H1 (cell line): ENCODE data around the gene PANX1. TPM values are rescaled to one million over a fixed set of nuclear protein-coding genes. Genes with fewer than 3 reads are reported as not detected.

Experiments
- BRCA1 ChIP-seq: IDR thresholded peaks from 2 replicates; pipeline ENCODE4 v1.6.1; 2012; ENCODE audit warnings: low read depth, low read length, improper control_type of control experiment
- CHD1 ChIP-seq: IDR thresholded peaks from 2 replicates; pipeline ENCODE4 v1.6.1; 2012; ENCODE audit warnings: low read depth, low read length, improper control_type of control experiment
- E2F6 ChIP-seq: IDR thresholded peaks from 2 replicates; pipeline ENCODE4 v1.6.1; 2012; ENCODE audit warnings: inconsistent platforms
- MAFK ChIP-seq: IDR thresholded peaks from 2 replicates; pipeline ENCODE4 v1.6.1; 2012; ENCODE audit warnings: low read depth, mild to moderate bottlenecking, improper control_type of control experiment, low read length
- NRF1 ChIP-seq: IDR thresholded peaks from 2 replicates; pipeline ENCODE4 v1.6.1; 2011; ENCODE audit warnings: mild to moderate bottlenecking, low read depth, low read length, improper control_type of control experiment
- SIX5 ChIP-seq: IDR thresholded peaks from 2 replicates; pipeline ENCODE4 v1.6.1; 2011; ENCODE audit warnings: mild to moderate bottlenecking, low read depth, low read length
- polyA plus RNA-seq, 7 experiments: library from polyadenylated mRNA; depleted of rRNA in 3 of 7; stranded (reverse) in 5 of 7; unstranded in 2 of 7; fragments of >200 nt in 5 of 7; fragments of 200-250 nt in 2 of 7; gene quantifications; 1 replicate in 5 of 7; 2 replicates in 1 of 7; 4 replicates in 1 of 7; pipeline versions ENCODE4 v1.2.1 to v1.2.3, GENCODE V29; 2011 to 2013; ENCODE audit warnings: missing spikeins in 2 of 7, mixed read lengths in 2 of 7
- total RNA-seq: library from RNA; stranded (reverse); fragmentation: NEBNext Ultra II Directional; extraction: Animal tissue kit (Norgen Biotek cat#: 25700); gene quantifications from 2 replicates; pipeline ENCODE4 v1.2.1, GENCODE V29; 2021

The PANX1 gene
- total and polyA plus RNA-seq, 2 of the 8 experiments (the other 6 are each of a cell fraction or from before 2014, with no cell fraction given): 15.9 to 35.2 TPM

- TF ChIP-seq E2F6 (no peak), NRF1 (no peak), BRCA1 (no peak), SIX5 (no peak), MAFK (no peak), CHD1 (no peak)
Measured at GRCh38 chr11:94141511-94142307, 13.1 kb downstream of the PANX1 start (continued).
